ENCODE results near the gene NFIX. TPM values are rescaled to one million over a fixed set of nuclear protein-coding genes. Genes with fewer than 3 reads are reported as not detected.

NFIX gene
- total RNA-seq, 4 donors from 2014 or later, result 56.0 to 154 (median 79.4) TPM

- peaks cover 0 to 3% (median 0%) of the 10 kb centered on the region in 4 donors for H3K36me3 ChIP-seq
- intact Hi-C loops (cut with DNase I), result no loop called here
- H3K4me1 ChIP-seq, result peaks cover 65 to 92% (median 86%) of the 10 kb centered on the region in 4 donors
- H3K9me3 ChIP-seq, result no peaks in the 10 kb centered on the region
- TF ChIP-seq EP300 (IDR thresholded peaks at IDR 0.05) (no peak), POLR2AphosphoS5 (IDR thresholded peaks at IDR 0.05) (no peak), CTCF (IDR thresholded peaks at IDR 0.05) (no peak), POLR2A (IDR thresholded peaks at IDR 0.05; ENCODE audit: low read depth) (no peak)
- no peaks in the 10 kb centered on the region for H3K27me3 ChIP-seq
- peak overlapping the region in 3 of 4 donors; percentile 28 to 65 (median 44) for H3K27ac ChIP-seq (replicated peaks in 1 of 4)
- 85% methylated on average over 4 of the region's 4 CpGs for WGBS
- no peak for DNase-seq (ENCODE audit: extremely low spot score)
- H3K4me3 ChIP-seq, result no peak overlapping the region
These were observed 50.5 kb downstream of the NFIX start for GRCh38 chr19:13045812-13046211.

- Histone ChIP-seq H3K27ac (replicated peaks in 1 of 4) (peak overlapping the region in 1 of 4 donors; percentile 9), H3K4me3 (no peak overlapping the region), H3K36me3 (peaks cover 0 to 3% (median 0%) of the 10 kb centered on the region in 4 donors), H3K4me1 (peaks cover 76 to 96% (median 90%) of the 10 kb centered on the region in 4 donors), H3K27me3 (no peaks in the 10 kb centered on the region), H3K9me3 (no peaks in the 10 kb centered on the region)
- no peak for DNase-seq (ENCODE audit: extremely low spot score)
- WGBS, result 83% methylated on average over 6 of the region's 7 CpGs
- TF ChIP-seq CTCF (IDR thresholded peaks at IDR 0.05) (no peak), EP300 (IDR thresholded peaks at IDR 0.05) (no peak), POLR2A (IDR thresholded peaks at IDR 0.05; ENCODE audit: low read depth) (no peak), POLR2AphosphoS5 (IDR thresholded peaks at IDR 0.05) (no peak)
- intact Hi-C loops (cut with DNase I), result no loop called here
These were observed 52.1 kb downstream of the NFIX start for GRCh38 chr19:13047374-13047773.

GRCh38 chr19:13050274-13050673 is 55.0 kb downstream of the NFIX start:
- Histone ChIP-seq H3K4me1 (peaks cover 76 to 98% (median 90%) of the 10 kb centered on the region in 4 donors), H3K27me3 (no peaks in the 10 kb centered on the region), H3K27ac (replicated peaks in 1 of 4) (peak overlapping the region; percentile 97 to 98 (median 98)), H3K9me3 (no peaks in the 10 kb centered on the region), H3K36me3 (peaks cover 0 to 3% (median 0%) of the 10 kb centered on the region in 4 donors), H3K4me3 (no peak overlapping the region)
- TF ChIP-seq POLR2A (IDR thresholded peaks at IDR 0.05; ENCODE audit: low read depth) (no peak), EP300 (IDR thresholded peaks at IDR 0.05) (no peak), POLR2AphosphoS5 (IDR thresholded peaks at IDR 0.05) (no peak), CTCF (IDR thresholded peaks at IDR 0.05) (no peak)
- intact Hi-C loops (cut with DNase I), result no loop called here
- WGBS, result 54% methylated on average over 4 of the region's 4 CpGs
- DNase-seq (ENCODE audit: extremely low spot score), result no peak

- Histone ChIP-seq H3K27ac (replicated peaks in 1 of 4) (peak overlapping the region; percentile 97 to 98 (median 98)), H3K36me3 (no peaks in the 10 kb centered on the region), H3K4me3 (peak overlapping the region; percentile 29 to 33 (median 32)), H3K27me3 (no peaks in the 10 kb centered on the region), H3K9me3 (no peaks in the 10 kb centered on the region), H3K4me1 (peaks cover 81 to 98% (median 90%) of the 10 kb centered on the region in 4 donors)
- DNase-seq (ENCODE audit: extremely low spot score), result no peak
- intact Hi-C loops (cut with DNase I), result no loop called here
- TF ChIP-seq POLR2A (IDR thresholded peaks at IDR 0.05; ENCODE audit: low read depth), result no peak
- peak in 1 of 2 donors; percentile 55 for TF ChIP-seq POLR2AphosphoS5 (IDR thresholded peaks at IDR 0.05)
- WGBS, result 4% methylated on average over 22 of the region's 23 CpGs
These were observed 56.4 kb downstream of the NFIX start for GRCh38 chr19:13051557-13052165.

- 52% methylated on average over 9 of the region's 12 CpGs for WGBS
- Histone ChIP-seq H3K4me3 (no peak overlapping the region), H3K36me3 (no peaks in the 10 kb centered on the region), H3K27ac (replicated peaks in 1 of 4) (peak overlapping the region; percentile 97 to 98 (median 98)), H3K9me3 (no peaks in the 10 kb centered on the region), H3K4me1 (peaks cover 81 to 98% (median 91%) of the 10 kb centered on the region in 4 donors), H3K27me3 (no peaks in the 10 kb centered on the region)
- no peak for TF ChIP-seq POLR2AphosphoS5 (IDR thresholded peaks at IDR 0.05)
- TF ChIP-seq CTCF (IDR thresholded peaks at IDR 0.05), result no peak
- no peak for TF ChIP-seq EP300 (IDR thresholded peaks at IDR 0.05)
- no peak for TF ChIP-seq POLR2A (IDR thresholded peaks at IDR 0.05; ENCODE audit: low read depth)
- intact Hi-C loops (cut with DNase I), result no loop called here
- no peak for DNase-seq (ENCODE audit: extremely low spot score)
These were observed 57.3 kb downstream of the NFIX start for GRCh38 chr19:13052447-13053175.
